GM21360 (cell line): ENCODE results near the gene TEX29.

Experiments
- ATAC-seq: cut with Tn5 transposase; IDR thresholded peaks from one replicate; pipeline ENCODE4 v1.9.1; 2021; ENCODE audit warnings: mild to moderate bottlenecking, moderate library complexity; ENCODE audit not compliant: unreplicated experiment

Gene TEX29

GRCh38 chr13:111389621-111390521, 69.4 kb downstream of the TEX29 start:
- no peak for ATAC-seq

GRCh38 chr13:111390522-111391270, 70.3 kb downstream of the TEX29 start:
- ATAC-seq: no peak

- no peak for ATAC-seq
Measured at GRCh38 chr13:111392486-111392885, 72.0 kb downstream of the TEX29 start.

- ATAC-seq: no peak
Measured at GRCh38 chr13:111393221-111393790, 72.9 kb downstream of the TEX29 start.
